ENCODE results near the gene LIPA. TPM values are rescaled to one million over a fixed set of nuclear protein-coding genes. Genes with fewer than 3 reads are reported as not detected.
A peak's percentile ranks its signal among the peaks of the same experiment; 100 is the strongest.

LIPA gene
- 10 to 100 TPM; 12.5 to 22.8 (median 18.0) TPM for total RNA-seq

DNA sequence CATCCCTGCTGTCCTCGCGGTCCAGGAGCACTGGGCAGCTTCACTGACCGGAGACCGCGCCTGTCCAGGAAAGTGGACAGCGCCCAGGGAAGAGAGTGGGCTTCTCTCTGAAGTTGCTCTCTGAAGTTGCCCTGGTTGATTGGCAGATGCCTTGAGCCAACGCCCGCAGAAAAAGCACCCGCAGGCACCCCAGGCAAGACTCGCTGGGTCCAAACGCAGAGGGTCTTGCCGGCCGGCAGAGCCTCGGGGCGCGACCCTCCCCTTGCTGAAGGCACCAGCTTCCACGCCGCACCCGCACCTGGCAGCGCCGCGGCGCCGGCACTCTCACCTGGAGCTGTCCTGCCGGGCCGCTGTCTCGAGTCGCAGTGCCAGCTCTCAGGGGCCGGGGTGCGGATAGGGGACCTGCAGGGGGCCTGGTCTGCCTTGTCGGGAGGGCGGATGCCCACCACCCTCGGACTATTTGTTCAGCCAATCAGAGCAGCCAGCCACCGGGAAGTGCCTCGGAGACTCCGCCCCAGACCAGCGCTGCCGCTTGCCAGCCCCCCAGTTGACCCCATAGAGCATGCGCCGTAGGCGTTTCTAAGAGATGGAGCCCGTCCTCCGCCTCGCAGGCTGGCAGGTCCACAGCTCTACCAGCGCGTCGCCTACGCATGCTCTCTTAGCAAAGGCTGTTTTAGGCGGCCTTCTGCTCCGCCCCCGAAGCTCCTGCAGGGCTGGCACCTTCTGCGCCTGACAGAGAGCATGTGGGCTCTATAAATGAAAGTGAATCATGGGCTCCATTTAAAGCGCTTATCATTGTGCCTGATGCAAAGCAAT lies at the start of gene LIPA:
TSS of gene LIPA (minus strand) at position 367 of the 816 bp plus-strand sequence. CDS start 4,127 bp downstream, outside the sequence.
- TF ChIP-seq, protein P1, sequence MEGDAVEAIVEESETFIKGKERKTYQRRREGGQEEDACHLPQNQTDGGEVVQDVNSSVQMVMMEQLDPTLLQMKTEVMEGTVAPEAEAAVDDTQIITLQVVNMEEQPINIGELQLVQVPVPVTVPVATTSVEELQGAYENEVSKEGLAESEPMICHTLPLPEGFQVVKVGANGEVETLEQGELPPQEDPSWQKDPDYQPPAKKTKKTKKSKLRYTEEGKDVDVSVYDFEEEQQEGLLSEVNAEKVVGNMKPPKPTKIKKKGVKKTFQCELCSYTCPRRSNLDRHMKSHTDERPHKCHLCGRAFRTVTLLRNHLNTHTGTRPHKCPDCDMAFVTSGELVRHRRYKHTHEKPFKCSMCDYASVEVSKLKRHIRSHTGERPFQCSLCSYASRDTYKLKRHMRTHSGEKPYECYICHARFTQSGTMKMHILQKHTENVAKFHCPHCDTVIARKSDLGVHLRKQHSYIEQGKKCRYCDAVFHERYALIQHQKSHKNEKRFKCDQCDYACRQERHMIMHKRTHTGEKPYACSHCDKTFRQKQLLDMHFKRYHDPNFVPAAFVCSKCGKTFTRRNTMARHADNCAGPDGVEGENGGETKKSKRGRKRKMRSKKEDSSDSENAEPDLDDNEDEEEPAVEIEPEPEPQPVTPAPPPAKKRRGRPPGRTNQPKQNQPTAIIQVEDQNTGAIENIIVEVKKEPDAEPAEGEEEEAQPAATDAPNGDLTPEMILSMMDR (IDR thresholded peaks at IDR 0.05) = no peak
- TF ChIP-seq POLR2A (IDR thresholded peaks at IDR 0.05) = no peak
- intact Hi-C loops (cut with DNase I; ENCODE audit: low total_unique reads) = no loop called here

GRCh38 chr10:89301232-89301631 lies 49.7 kb upstream of the LIPA start:
- DNase-seq (ENCODE audit: low spot score in 2 of 2) = no peak
- H3K4me3 ChIP-seq (ENCODE audit: low read depth, poor library complexity, severe bottlenecking) = no peak overlapping the region
- TF ChIP-seq, protein P1 (IDR thresholded peaks at IDR 0.05) = no peak
- TF ChIP-seq POLR2A (IDR thresholded peaks at IDR 0.05) = no peak
- intact Hi-C loops (cut with DNase I; ENCODE audit: low total_unique reads) = no loop called here
- 2% methylated on average over 2 of the region's 2 CpGs for WGBS, 2 donors

More for the DNA sequence above, at the start of gene LIPA:
- peak within 1 kb of the TSS; percentile 97 for H3K4me3 ChIP-seq (ENCODE audit: low read depth, poor library complexity, severe bottlenecking)
- WGBS, 2 donors = 1% methylated on average over 11 to 27 of the region's 53 CpGs
- peak; percentile 94 to 99 for DNase-seq (ENCODE audit: low spot score in 2 of 2)

DNA sequence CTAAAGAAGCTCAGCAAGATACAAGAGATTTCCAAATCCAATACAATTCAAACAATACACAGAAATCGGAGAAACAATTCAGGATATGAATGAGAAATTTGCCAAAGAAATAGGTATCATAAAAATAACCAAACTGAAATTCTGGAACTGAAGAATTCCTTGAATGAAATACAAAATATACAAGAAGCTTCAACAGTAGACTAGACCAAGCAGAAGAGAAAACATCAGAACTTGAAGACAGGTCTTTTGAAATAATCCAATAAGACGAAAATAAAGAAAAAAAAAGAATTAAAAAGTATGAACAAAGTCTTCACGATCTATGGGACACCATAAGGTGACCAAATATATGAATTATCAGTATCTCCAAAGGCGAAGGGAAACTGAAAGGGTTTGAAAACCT lies 47.5 kb upstream of the LIPA start:
- H3K4me3 ChIP-seq (ENCODE audit: low read depth, poor library complexity, severe bottlenecking) = no peak overlapping the region
- DNase-seq (ENCODE audit: low spot score in 2 of 2) = no peak
- 87 to 95% methylated on average over 4 of the region's 4 CpGs for WGBS, 2 donors
- TF ChIP-seq POLR2A (IDR thresholded peaks at IDR 0.05) = no peak
- TF ChIP-seq, protein P1 (IDR thresholded peaks at IDR 0.05) = no peak
- intact Hi-C loops (cut with DNase I; ENCODE audit: low total_unique reads) = no loop called here

DNA sequence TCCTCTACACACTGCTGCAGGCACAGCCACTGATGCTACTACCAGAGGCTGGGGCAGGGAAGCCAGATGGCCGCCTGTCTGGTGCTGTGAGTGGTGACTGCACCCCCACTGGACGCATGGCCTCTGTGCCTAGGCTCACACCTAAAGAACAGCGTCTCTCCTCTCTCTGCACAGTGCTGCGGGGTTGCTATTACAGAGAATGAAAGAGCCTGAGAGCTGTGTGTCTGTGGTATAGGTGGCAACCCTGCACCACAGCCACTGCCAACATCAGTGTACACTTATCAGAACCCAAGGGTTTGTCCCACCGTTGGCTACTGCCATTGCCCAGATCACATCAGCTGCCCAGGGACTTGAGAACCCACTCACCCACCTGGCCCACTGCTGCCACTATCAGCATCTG lies 46.2 kb upstream of the LIPA start:
- no peak overlapping the region for H3K4me3 ChIP-seq (ENCODE audit: low read depth, poor library complexity, severe bottlenecking)
- 98 to 100% methylated on average over 5 of the region's 5 CpGs for WGBS, 2 donors
- intact Hi-C loops (cut with DNase I; ENCODE audit: low total_unique reads) = no loop called here
- no peak for DNase-seq (ENCODE audit: low spot score in 2 of 2)
- no peak for TF ChIP-seq POLR2A (IDR thresholded peaks at IDR 0.05)
- TF ChIP-seq, protein P1 (IDR thresholded peaks at IDR 0.05) = no peak

- DNase-seq (ENCODE audit: low spot score in 2 of 2) = no peak
- 94 to 98% methylated on average over 4 of the region's 4 CpGs for WGBS, 2 donors
- H3K4me3 ChIP-seq (ENCODE audit: low read depth, poor library complexity, severe bottlenecking) = no peak overlapping the region
- intact Hi-C loops (cut with DNase I; ENCODE audit: low total_unique reads) = no loop called here
- TF ChIP-seq POLR2A (IDR thresholded peaks at IDR 0.05) = no peak
- TF ChIP-seq, protein P1 (IDR thresholded peaks at IDR 0.05) = no peak
Measured at GRCh38 chr10:89297356-89297755, 45.8 kb upstream of the LIPA start.
